ENCODE data around the gene PYGL. TPM values are rescaled to one million over a fixed set of nuclear protein-coding genes. Genes with fewer than 3 reads are reported as not detected.
"Not testable (repeated sequence)": the region's sequence is repeated elsewhere in the genome, so short reads cannot be mapped to it uniquely, and the experiment has no call there.

PYGL gene
- total and polyA plus RNA-seq, 7 donors = 21.7 to 49.9 (median 32.1) TPM

DNA sequence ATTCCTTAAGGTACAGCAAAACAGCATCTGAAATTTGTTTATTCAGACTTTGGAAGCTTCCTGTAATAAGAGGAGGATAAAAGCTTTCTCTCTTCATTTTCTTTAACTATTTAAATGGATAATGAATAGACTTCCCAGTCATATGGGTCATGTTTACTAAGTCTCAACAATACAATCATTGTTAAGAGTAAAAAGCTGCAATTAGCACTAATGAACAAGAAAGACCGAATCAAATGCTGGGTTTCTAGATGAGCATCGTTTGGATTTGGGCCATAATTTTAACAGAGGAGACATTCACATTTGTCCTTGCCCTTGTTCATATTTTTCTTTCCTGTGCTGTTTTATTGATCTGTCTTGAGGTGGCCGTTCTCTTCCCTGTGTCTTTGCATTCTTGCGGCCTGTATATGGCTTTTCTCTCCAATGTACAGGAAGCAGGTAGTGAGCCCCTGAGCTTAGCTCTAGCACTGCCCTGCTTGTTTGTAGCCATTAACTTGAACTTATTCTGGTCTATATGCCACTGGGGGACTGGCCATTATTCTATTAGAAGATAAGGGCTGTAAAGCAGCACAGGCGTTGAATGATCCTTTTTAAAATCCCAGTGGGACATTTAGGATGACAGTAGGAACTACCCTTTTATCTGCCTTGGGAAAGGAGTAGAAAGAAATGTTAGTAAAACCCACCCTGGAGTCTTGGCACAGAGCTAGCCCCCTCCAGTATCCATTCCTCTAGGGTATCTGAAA, 37.8 kb downstream of the PYGL start:
- no peak for DNase-seq
- Histone ChIP-seq H3K27ac (no peak overlapping the region), H3K27me3 (no peaks in the 10 kb centered on the region), H3K36me3 (peaks cover 0 to 69% (median 22%) of the 10 kb centered on the region in 4 donors), H3K4me3 (no peak overlapping the region), H3K9me3 (no peaks in the 10 kb centered on the region), H3K4me1 (no peaks in the 10 kb centered on the region)
- intact Hi-C loops (cut with DNase I) = no loop called here
- no peak for TF ChIP-seq EP300 (IDR thresholded peaks at IDR 0.05)
- no peak for TF ChIP-seq POLR2A (IDR thresholded peaks at IDR 0.05)
- no peak for TF ChIP-seq POLR2AphosphoS5 (IDR thresholded peaks at IDR 0.05)
- TF ChIP-seq, protein P1, sequence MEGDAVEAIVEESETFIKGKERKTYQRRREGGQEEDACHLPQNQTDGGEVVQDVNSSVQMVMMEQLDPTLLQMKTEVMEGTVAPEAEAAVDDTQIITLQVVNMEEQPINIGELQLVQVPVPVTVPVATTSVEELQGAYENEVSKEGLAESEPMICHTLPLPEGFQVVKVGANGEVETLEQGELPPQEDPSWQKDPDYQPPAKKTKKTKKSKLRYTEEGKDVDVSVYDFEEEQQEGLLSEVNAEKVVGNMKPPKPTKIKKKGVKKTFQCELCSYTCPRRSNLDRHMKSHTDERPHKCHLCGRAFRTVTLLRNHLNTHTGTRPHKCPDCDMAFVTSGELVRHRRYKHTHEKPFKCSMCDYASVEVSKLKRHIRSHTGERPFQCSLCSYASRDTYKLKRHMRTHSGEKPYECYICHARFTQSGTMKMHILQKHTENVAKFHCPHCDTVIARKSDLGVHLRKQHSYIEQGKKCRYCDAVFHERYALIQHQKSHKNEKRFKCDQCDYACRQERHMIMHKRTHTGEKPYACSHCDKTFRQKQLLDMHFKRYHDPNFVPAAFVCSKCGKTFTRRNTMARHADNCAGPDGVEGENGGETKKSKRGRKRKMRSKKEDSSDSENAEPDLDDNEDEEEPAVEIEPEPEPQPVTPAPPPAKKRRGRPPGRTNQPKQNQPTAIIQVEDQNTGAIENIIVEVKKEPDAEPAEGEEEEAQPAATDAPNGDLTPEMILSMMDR (IDR thresholded peaks at IDR 0.05) = no peak
- WGBS, 2 donors = 81 to 86% methylated on average over 5 of the region's 5 CpGs

GRCh38 chr14:50904719-50905118, 39.6 kb downstream of the PYGL start:
- Histone ChIP-seq H3K4me1 (no peaks in the 10 kb centered on the region), H3K27ac (no peak overlapping the region), H3K36me3 (peaks cover 0 to 51% (median 13%) of the 10 kb centered on the region in 4 donors), H3K9me3 (no peaks in the 10 kb centered on the region), H3K4me3 (no peak overlapping the region), H3K27me3 (no peaks in the 10 kb centered on the region)
- no peak for DNase-seq
- intact Hi-C loops (cut with DNase I) = no loop called here
- TF ChIP-seq EP300 (IDR thresholded peaks at IDR 0.05) (no peak), POLR2A (IDR thresholded peaks at IDR 0.05) (no peak), POLR2AphosphoS5 (IDR thresholded peaks at IDR 0.05) (no peak)
- TF ChIP-seq, protein P1 (IDR thresholded peaks at IDR 0.05) = no peak

DNA sequence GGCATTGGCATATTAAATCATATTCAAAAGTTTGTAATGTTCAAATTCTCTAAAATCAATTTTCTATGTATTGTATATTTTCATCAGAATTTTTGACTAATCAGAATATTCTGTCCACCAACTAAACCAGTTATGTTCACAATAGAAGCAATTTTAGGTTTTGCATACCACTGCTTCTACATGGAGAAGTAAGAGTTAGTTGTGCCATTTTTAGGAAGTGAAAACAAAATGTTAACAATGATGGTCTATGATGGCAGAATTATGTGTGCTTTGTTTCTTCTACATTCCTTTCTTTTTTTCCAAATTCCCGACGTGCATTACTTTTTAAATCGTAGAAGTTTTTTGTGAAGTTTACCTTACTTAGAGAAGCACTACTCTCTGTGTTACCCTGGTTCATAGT, 42.9 kb downstream of the PYGL start:
- Histone ChIP-seq H3K27me3 (no peaks in the 10 kb centered on the region), H3K27ac (no peak overlapping the region), H3K4me1 (no peaks in the 10 kb centered on the region), H3K9me3 (no peaks in the 10 kb centered on the region), H3K36me3 (peaks cover 0 to 22% (median under 1%) of the 10 kb centered on the region in 4 donors), H3K4me3 (no peak overlapping the region)
- intact Hi-C loops (cut with DNase I) = no loop called here
- TF ChIP-seq EP300 (IDR thresholded peaks at IDR 0.05) (no peak), POLR2AphosphoS5 (IDR thresholded peaks at IDR 0.05) (no peak), POLR2A (IDR thresholded peaks at IDR 0.05) (no peak)
- TF ChIP-seq, protein P1 (IDR thresholded peaks at IDR 0.05) = no peak
- 91 to 92% methylated on average over 3 of the region's 3 CpGs for WGBS, 2 donors
- DNase-seq = no peak

DNA sequence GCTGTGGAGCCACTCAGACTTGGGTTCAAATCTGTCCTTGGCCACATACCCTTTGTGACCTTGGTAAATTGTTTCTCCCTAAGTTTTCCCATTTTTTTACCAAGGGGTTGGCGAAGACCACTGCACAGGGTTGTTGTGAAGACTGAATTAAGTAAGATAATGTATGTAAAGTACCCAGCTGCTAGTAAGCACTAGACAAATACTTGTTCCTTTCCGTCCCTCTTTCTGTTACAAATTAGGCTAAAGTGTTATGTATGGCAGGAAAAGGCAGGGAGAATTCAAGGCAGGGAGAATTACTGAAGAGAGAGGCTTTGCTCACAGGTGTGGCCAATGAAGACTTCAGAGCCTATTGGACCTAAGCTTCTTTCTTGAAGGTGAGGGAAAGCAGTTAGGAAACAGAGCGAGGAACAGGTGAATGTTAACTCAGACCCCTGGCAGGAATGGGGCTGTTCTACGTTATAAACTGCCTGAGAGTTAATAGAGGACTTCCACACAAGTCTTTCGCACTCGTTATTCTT, 46.6 kb downstream of the PYGL start:
- Histone ChIP-seq H3K9me3 (no peaks in the 10 kb centered on the region), H3K4me1 (no peaks in the 10 kb centered on the region), H3K36me3 (no peaks in the 10 kb centered on the region), H3K27ac (no peak overlapping the region), H3K4me3 (no peak overlapping the region), H3K27me3 (no peaks in the 10 kb centered on the region)
- DNase-seq = no peak
- TF ChIP-seq POLR2AphosphoS5 (IDR thresholded peaks at IDR 0.05) (no peak), POLR2A (IDR thresholded peaks at IDR 0.05) (no peak), EP300 (IDR thresholded peaks at IDR 0.05) (no peak)
- TF ChIP-seq, protein P1 (IDR thresholded peaks at IDR 0.05) = no peak
- 94 to 96% methylated on average over 6 of the region's 6 CpGs for WGBS, 2 donors
- intact Hi-C loops (cut with DNase I) = no loop called here

DNA sequence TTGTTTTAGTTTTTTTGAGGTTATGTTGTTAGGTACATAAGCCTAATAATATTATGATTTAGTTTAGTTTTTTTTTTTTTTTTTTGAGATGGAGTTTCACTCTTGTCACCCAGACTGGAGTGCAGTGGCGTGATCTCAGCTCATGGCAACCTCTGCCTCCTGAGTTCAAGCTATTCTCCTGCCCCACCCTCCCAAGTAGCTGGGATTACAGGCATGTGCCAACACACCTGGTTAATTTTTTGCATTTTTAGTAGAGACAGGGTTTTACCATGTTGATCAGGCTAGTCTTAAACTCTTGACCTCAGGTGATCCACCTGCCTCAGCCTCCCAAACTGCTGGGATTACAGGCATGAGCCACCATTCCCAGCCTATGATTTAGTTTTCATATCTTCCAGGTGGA, 47.3 kb downstream of the PYGL start:
- not testable (repeated sequence) for H3K9me3 ChIP-seq

DNA sequence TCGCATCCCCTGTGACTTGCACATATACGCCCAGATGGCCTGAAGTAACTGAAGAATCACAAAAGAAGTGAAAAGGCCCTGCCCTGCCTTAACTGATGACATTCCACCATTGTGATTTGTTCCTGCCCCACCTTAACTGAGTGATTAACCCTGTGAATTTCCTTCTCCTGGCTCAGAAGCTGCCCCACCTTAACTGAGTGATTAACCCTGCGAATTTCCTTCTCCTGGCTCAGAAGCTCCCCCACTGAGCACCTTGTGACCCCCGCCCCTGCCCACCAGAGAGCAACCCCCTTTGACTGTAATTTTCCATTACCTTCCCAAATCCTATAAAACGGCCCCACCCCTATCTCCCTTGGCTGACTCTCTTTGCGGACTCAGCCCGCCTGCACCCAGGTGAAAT, 47.9 kb downstream of the PYGL start:
- intact Hi-C loops (cut with DNase I) = not testable (repeated sequence)
- WGBS, 2 donors = 35 to 62% methylated on average over 5 of the region's 7 CpGs

More for the DNA sequence above, 47.3 kb downstream of the PYGL start:
- H3K27ac ChIP-seq; H3K4me1 ChIP-seq; H3K4me3 ChIP-seq; intact Hi-C loops (cut with DNase I); DNase-seq; H3K36me3 ChIP-seq; H3K27me3 ChIP-seq: not testable (repeated sequence)
- WGBS, 2 donors = 37 to 57% methylated on average over 1 of the region's 1 CpG

More for the DNA sequence above, 47.9 kb downstream of the PYGL start:
- not testable (repeated sequence) for H3K36me3 ChIP-seq, H3K9me3 ChIP-seq, H3K27ac ChIP-seq, DNase-seq, H3K4me1 ChIP-seq, H3K27me3 ChIP-seq, H3K4me3 ChIP-seq

Data from sigmoid colon (tissue), 7 donors.